Kidney tubule cell (primary cell): ENCODE results near the gene CPT1B.
A peak's percentile ranks its signal among the peaks of the same experiment; 100 is the strongest.

Experiments
- DNase-seq: peaks from one replicate; pipeline ENCODE4 v3.0.0-alpha.2; 2018; ENCODE audit warnings: low spot score

The CPT1B gene

GRCh38 chr22:50569896-50570535 lies 8.2 kb downstream of the CPT1B start:
- peak; percentile 88 for DNase-seq

GRCh38 chr22:50569041-50569459 lies 9.2 kb downstream of the CPT1B start:
- peak; percentile 35 for DNase-seq

GRCh38 chr22:50568626-50569025 lies 9.6 kb downstream of the CPT1B start:
- no peak for DNase-seq

GRCh38 chr22:50567721-50568252 lies 10.4 kb downstream of the CPT1B start:
- no peak for DNase-seq

- DNase-seq = no peak
Observed at GRCh38 chr22:50564289-50564688, 13.9 kb downstream of the CPT1B start.

- DNase-seq = no peak
Observed at GRCh38 chr22:50563413-50564160, 14.6 kb downstream of the CPT1B start.

GRCh38 chr22:50562523-50563412 lies 15.5 kb downstream of the CPT1B start, which contains the start of gene SYCE3:
Gene SYCE3 (minus strand): TSS chr22:50562919. CDS start chr22:50556405, 6,514 bp downstream.
- DNase-seq = peak; percentile 94

GRCh38 chr22:50561401-50562358 lies 16.5 kb downstream of the CPT1B start:
- no peak for DNase-seq

GRCh38 chr22:50560034-50560433 lies 18.2 kb downstream of the CPT1B start:
- no peak for DNase-seq

GRCh38 chr22:50556703-50557102 lies 21.5 kb downstream of the CPT1B start:
- no peak for DNase-seq

- DNase-seq = no peak
Observed at GRCh38 chr22:50553310-50553709, 24.9 kb downstream of the CPT1B start.

- no peak for DNase-seq
Observed at GRCh38 chr22:50551160-50551752, 27.0 kb downstream of the CPT1B start.

GRCh38 chr22:50550395-50550794 lies 27.8 kb downstream of the CPT1B start:
- no peak for DNase-seq

GRCh38 chr22:50548921-50549790 lies 29.1 kb downstream of the CPT1B start:
- no peak for DNase-seq

- no peak for DNase-seq
Observed at GRCh38 chr22:50548040-50548920, 29.9 kb downstream of the CPT1B start.

- no peak for DNase-seq
Observed at GRCh38 chr22:50547263-50547985, 30.8 kb downstream of the CPT1B start.

GRCh38 chr22:50546326-50547262 lies 31.6 kb downstream of the CPT1B start:
- DNase-seq = no peak
